PC-3 (cell line): ENCODE measurements around the gene GRWD1. TPM values are rescaled to one million over a fixed set of nuclear protein-coding genes. Genes with fewer than 3 reads are reported as not detected.

Source experiments
- ATAC-seq: fragments of 200-7000 bp; cut with Tn5 transposase; 2 replicates; pipeline ENCODE4 v1.9.1; 2020; ENCODE audit warnings: mild to moderate bottlenecking, moderate library complexity
- BruUV-seq: library from RNA; stranded (reverse); fragments of 400-500 nt; replicated peaks from 2 replicates; lab custom pipeline; 2021; lab: Mats Ljungman, UMichigan
- CTCF ChIA-PET: fragments of 300-600 bp; sonication (Branson Sonifier 250); formaldehyde crosslinking; loops from one replicate; lab custom pipeline; 2022; ENCODE audit warnings: antibody characterized with exemption; lab: Charles Lee
- POLR2A ChIA-PET: fragments of 300-600 bp; sonication (Branson Sonifier 250); formaldehyde crosslinking; loops from one replicate; lab custom pipeline; 2022; ENCODE audit warnings: antibody characterized with exemption; ENCODE audit not compliant: unreplicated experiment; lab: Charles Lee
- DNase-seq: peaks from one replicate; pipeline ENCODE4 v3.0.0-alpha.2; 2015
- H2AFZ ChIP-seq: fragments of 300-600 bp; sonication (generic); 2 replicates; pipeline ENCODE4 v1.6.0; 2016; ENCODE audit warnings: antibody characterized with exemption, low read length
- H3F3A ChIP-seq: fragments of 300-600 bp; sonication (generic); one replicate; pipeline ENCODE4 v1.6.0; 2017; ENCODE audit warnings: antibody characterized with exemption, low read length, control low read depth, mild to moderate bottlenecking; ENCODE audit not compliant: unreplicated experiment
- H3K27ac ChIP-seq: fragments of 300-600 bp; sonication (generic); 2 replicates; pipeline ENCODE4 v1.5.1; 2016; ENCODE audit warnings: mild to moderate bottlenecking, low read length
- H3K27me3 ChIP-seq: fragments of 300-600 bp; sonication (generic); 2 replicates; pipeline ENCODE4 v1.6.1; 2016; ENCODE audit warnings: low read length, mixed read lengths
- H3K36me3 ChIP-seq: fragments of 300-600 bp; sonication (generic); 2 replicates; pipeline ENCODE4 v1.6.1; 2016; ENCODE audit warnings: low read depth, mixed run types, low read length, mixed read lengths
- H3K4me1 ChIP-seq: fragments of 300-600 bp; sonication (generic); 2 replicates; pipeline ENCODE4 v1.5.1; 2016; ENCODE audit warnings: low read length; ENCODE audit not compliant: insufficient read depth
- H3K4me2 ChIP-seq: fragments of 300-600 bp; sonication (generic); 2 replicates; pipeline ENCODE4 v1.6.0; 2016; ENCODE audit warnings: low read length
- H3K4me3 ChIP-seq: fragments of 300-600 bp; sonication (generic); 2 replicates; pipeline ENCODE4 v1.5.1; 2016; ENCODE audit warnings: mild to moderate bottlenecking, low read length, mixed read lengths
- H3K79me2 ChIP-seq: fragments of 300-600 bp; sonication (generic); 2 replicates; pipeline ENCODE4 v1.6.1; 2017; ENCODE audit warnings: low read length, mixed read lengths
- H3K9ac ChIP-seq: fragments of 300-600 bp; sonication (generic); 2 replicates; pipeline ENCODE4 v1.6.0; 2016; ENCODE audit warnings: mild to moderate bottlenecking, low read length
- H3K9me2 ChIP-seq: fragments of 300-600 bp; sonication (generic); replicated peaks from 2 replicates; pipeline ENCODE4 v1.6.1; 2016; ENCODE audit warnings: mixed run types, low read length, mixed read lengths
- H3K9me3 ChIP-seq: fragments of 300-600 bp; sonication (generic); 2 replicates; pipeline ENCODE4 v1.6.1; 2016; ENCODE audit warnings: low read length, mixed read lengths
- H4K20me1 ChIP-seq: fragments of 300-600 bp; sonication (generic); 2 replicates; pipeline ENCODE4 v1.6.1; 2016; ENCODE audit warnings: low read length, mixed read lengths
- CTCF ChIP-seq: fragments of 300-600 bp; sonication (generic); conservative IDR thresholded peaks from 2 replicates; pipeline ENCODE4 v1.5.1; 2017; ENCODE audit warnings: antibody characterized with exemption, low read depth, mild to moderate bottlenecking, low read length
- EZH2 ChIP-seq: fragments of 300-600 bp; sonication (generic); IDR thresholded peaks from one replicate; pipeline ENCODE4 v1.6.1; 2017; ENCODE audit warnings: antibody characterized with exemption, mild to moderate bottlenecking, low read length; ENCODE audit not compliant: unreplicated experiment
- EZH2phosphoT487 ChIP-seq: fragments of 300-600 bp; sonication (generic); IDR thresholded peaks from 2 replicates; pipeline ENCODE4 v1.6.1; 2018; ENCODE audit warnings: mild to moderate bottlenecking, antibody characterized with exemption, low read length, borderline replicate concordance
- intact Hi-C: fragments of 100-400 bp; cut with micrococcal nuclease; formaldehyde crosslinking; loops from 2 replicates; pipeline ENCODE4 v1.9.0; 2023
- total RNA-seq: library from RNA; depleted of rRNA; stranded (reverse); fragments of >200 nt; gene quantifications from 2 replicates; pipeline ENCODE4 v1.2.3, GENCODE V29; 2014

Gene GRWD1
- total RNA-seq, 1 experiment from 2014 or later, result 33.2 TPM

DNA sequence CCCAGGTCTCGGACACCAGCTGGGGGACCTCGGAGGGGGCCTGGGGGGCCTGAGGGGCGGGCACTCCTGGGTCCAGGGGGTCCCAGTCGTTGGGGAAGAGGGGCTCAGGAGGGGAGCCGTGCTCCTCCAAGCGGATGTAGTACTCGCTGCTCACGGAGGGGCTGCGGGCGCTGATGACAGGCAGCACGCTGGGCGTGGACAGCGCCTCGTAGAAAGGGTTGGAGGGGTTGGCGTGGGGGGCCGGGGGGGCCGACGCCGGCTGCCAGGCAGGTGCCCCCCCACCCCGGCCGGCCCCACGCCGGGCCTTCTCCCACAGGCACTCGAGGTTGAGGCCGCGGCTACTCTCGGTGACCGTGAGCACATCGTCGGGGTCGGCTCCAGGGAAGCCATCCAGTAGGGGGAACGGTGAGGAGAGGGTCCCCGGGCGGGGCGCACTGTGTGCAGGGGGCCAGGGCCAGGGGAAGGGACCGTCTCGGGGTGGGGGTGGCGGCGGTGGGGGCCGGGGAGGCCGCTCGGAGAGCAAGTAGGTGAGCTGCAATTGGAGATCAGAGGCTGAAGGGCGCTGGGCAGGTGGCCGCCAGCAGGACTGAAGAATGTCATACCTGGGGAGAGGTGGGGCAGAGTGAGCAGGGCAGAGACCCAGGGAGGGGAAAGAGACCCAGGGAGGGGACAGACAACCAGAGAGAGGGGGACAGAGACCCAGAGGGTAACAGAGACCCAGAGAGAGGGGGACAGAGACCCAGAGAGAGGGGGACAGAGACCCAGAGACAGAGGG, 53.7 kb downstream of the GRWD1 start:
- Histone ChIP-seq H3K9me2 (no peaks in the 10 kb centered on the region), H4K20me1 (no peaks in the 10 kb centered on the region), H2AFZ (no peak overlapping the region), H3K4me2 (no peak overlapping the region), H3K9me3 (no peaks in the 10 kb centered on the region), H3K9ac (no peak overlapping the region), H3K27me3 (no peaks in the 10 kb centered on the region), H3F3A (no peaks in the 10 kb centered on the region), H3K36me3 (no peaks in the 10 kb centered on the region), H3K4me3 (no peak overlapping the region), H3K4me1 (peaks cover 12% of the 10 kb centered on the region), H3K27ac (no peak overlapping the region), H3K79me2 (no peaks in the 10 kb centered on the region)
- BruUV-seq, result no TSS peak
- ATAC-seq (no peak), DNase-seq (no peak)
- CTCF ChIA-PET, result no interaction called here
- POLR2A ChIA-PET, result no interaction called here
- TF ChIP-seq EZH2 (no peak), EZH2phosphoT487 (no peak), CTCF (no peak)
- intact Hi-C loops, result no loop called here

- Histone ChIP-seq H3K4me1 (peaks cover 12% of the 10 kb centered on the region), H2AFZ (peak overlapping the region; percentile 81), H3K9me3 (no peaks in the 10 kb centered on the region), H3K4me3 (peak overlapping the region; percentile 82), H3K9me2 (no peaks in the 10 kb centered on the region), H3K4me2 (peak overlapping the region; percentile 98), H3K79me2 (no peaks in the 10 kb centered on the region), H3K27me3 (no peaks in the 10 kb centered on the region), H3K36me3 (no peaks in the 10 kb centered on the region), H4K20me1 (no peaks in the 10 kb centered on the region), H3K27ac (peak overlapping the region; percentile 61; the same call in 1 of the 2 replicates), H3F3A (no peaks in the 10 kb centered on the region), H3K9ac (peak overlapping the region; percentile 55)
- intact Hi-C loops, result no loop called here
- ATAC-seq, result peak; percentile 3
- CTCF ChIA-PET, result no interaction called here
- BruUV-seq, result TSS peak; percentile 66
- DNase-seq, result no peak
- POLR2A ChIA-PET, result no interaction called here
- TF ChIP-seq EZH2, result no peak
- no peak for TF ChIP-seq EZH2phosphoT487
- TF ChIP-seq CTCF, result no peak
These were observed 55.2 kb downstream of the GRWD1 start for GRCh38 chr19:48500830-48501493.
